Activated T-cell treated with anti-CD3 and anti-CD28 coated beads for 1 hour (primary cell): Measurements from ENCODE around the gene RP2.

ENCODE experiments used
- DNase-seq: peaks from one replicate; pipeline ENCODE4 v3.0.0-alpha.2; 2020; ENCODE audit warnings: low read depth

The RP2 gene

GRCh38 chrX:46836701-46837557 is at the start of gene RP2:
TSS of gene RP2 (plus strand) at chrX:46837043. CDS start at chrX:46837101, 58 bp downstream.
- peak; percentile 70 for DNase-seq

GRCh38 chrX:46788902-46789301 is 47.9 kb upstream of the RP2 start:
- DNase-seq = no peak

GRCh38 chrX:46791927-46792809 is 44.7 kb upstream of the RP2 start:
- no peak for DNase-seq

GRCh38 chrX:46792810-46793188 is 44.0 kb upstream of the RP2 start:
- DNase-seq = no peak

- DNase-seq = no peak
These were observed 43.3 kb upstream of the RP2 start for GRCh38 chrX:46793386-46794143.

- peak; percentile 55 for DNase-seq
These were observed 40.2 kb upstream of the RP2 start for GRCh38 chrX:46796574-46797191.

GRCh38 chrX:46803140-46803539 is 33.7 kb upstream of the RP2 start:
- no peak for DNase-seq

GRCh38 chrX:46805270-46805669 is 31.6 kb upstream of the RP2 start:
- DNase-seq = no peak

- no peak for DNase-seq
These were observed 25.7 kb upstream of the RP2 start for GRCh38 chrX:46811121-46811520.

GRCh38 chrX:46812445-46812844 is 24.4 kb upstream of the RP2 start:
- no peak for DNase-seq

- DNase-seq = no peak
These were observed 21.9 kb upstream of the RP2 start for GRCh38 chrX:46814966-46815365.

GRCh38 chrX:46819136-46819535 is 17.7 kb upstream of the RP2 start:
- no peak for DNase-seq

GRCh38 chrX:46820391-46821100 is 16.3 kb upstream of the RP2 start:
- DNase-seq = no peak

- no peak for DNase-seq
These were observed 13.4 kb upstream of the RP2 start for GRCh38 chrX:46823481-46823880.

GRCh38 chrX:46831765-46832327 is 5.0 kb upstream of the RP2 start:
- DNase-seq = no peak

- no peak for DNase-seq
These were observed 979 bp downstream of the RP2 start for GRCh38 chrX:46837558-46838485.

GRCh38 chrX:46838486-46838870 is 1.6 kb downstream of the RP2 start:
- DNase-seq = no peak

- no peak for DNase-seq
These were observed 2.2 kb downstream of the RP2 start for GRCh38 chrX:46838974-46839480.

- DNase-seq = no peak
These were observed 4.1 kb downstream of the RP2 start for GRCh38 chrX:46840946-46841345.

- DNase-seq = no peak
These were observed 4.5 kb downstream of the RP2 start for GRCh38 chrX:46841346-46841745.
